SHP77 treated with DMSO at 0.1 percent for 48 hours (cell line): ENCODE measurements around the gene SIX6.

ENCODE experiments used
- DNase-seq: peaks from one replicate; lab custom pipeline; 2025; lab: John Stamatoyannopoulos, UW

SIX6 gene

GRCh38 chr14:60514378-60514740 lies 5.4 kb downstream of the SIX6 start:
- no peak for DNase-seq

- DNase-seq, result peak; percentile 32
Measured at GRCh38 chr14:60514741-60515491, 6.0 kb downstream of the SIX6 start.

GRCh38 chr14:60515511-60516289 lies 6.8 kb downstream of the SIX6 start:
- no peak for DNase-seq

- DNase-seq, result no peak
Measured at GRCh38 chr14:60532442-60532841, 23.5 kb downstream of the SIX6 start.

- no peak for DNase-seq
Measured at GRCh38 chr14:60537663-60538062, 28.7 kb downstream of the SIX6 start.

GRCh38 chr14:60544659-60545058 lies 35.7 kb downstream of the SIX6 start:
- no peak for DNase-seq

GRCh38 chr14:60553808-60554207 lies 44.9 kb downstream of the SIX6 start:
- no peak for DNase-seq

- peak; percentile 38 for DNase-seq
Measured at GRCh38 chr14:60561845-60562746, 53.1 kb downstream of the SIX6 start.
